ENCODE results near the gene NUP50. TPM values are rescaled to one million over a fixed set of nuclear protein-coding genes. Genes with fewer than 3 reads are reported as not detected.

Gene NUP50
- polyA plus RNA-seq, 1 donor (not counting 4 experiments of a cell fraction or from before 2014, with no cell fraction given) = 28.1 TPM

GRCh38 chr22:45149671-45150070 is 14.1 kb upstream of the NUP50 start:
- Histone ChIP-seq H3K4me1 (ENCODE audit: control insufficient read depth, extremely low read depth, insufficient read depth, low read length) (no peaks in the 10 kb centered on the region), H3K27ac (ENCODE audit: control insufficient read depth, insufficient read depth, low read length) (no peak overlapping the region), H3K9me3 (ENCODE audit: control insufficient read depth, low read depth, low read length) (no peaks in the 10 kb centered on the region), H3K9me1 (ENCODE audit: control insufficient read depth, extremely low read depth, insufficient read depth, low read length) (no peaks in the 10 kb centered on the region), H3K79me2 (ENCODE audit: control insufficient read depth, insufficient read depth, low read length) (peaks cover 17% of the 10 kb centered on the region), H2AFZ (ENCODE audit: control insufficient read depth, low read length) (no peak overlapping the region), H3K27me3 (ENCODE audit: control insufficient read depth, extremely low read depth, insufficient read depth, low read length) (no peaks in the 10 kb centered on the region), H4K20me1 (ENCODE audit: control insufficient read depth, extremely low read depth, insufficient read depth, low read length) (peaks cover 3% of the 10 kb centered on the region), H3K36me3 (ENCODE audit: control insufficient read depth in 2 of 2, extremely low read depth in 1 of 2, insufficient read depth in 2 of 2, low read length in 2 of 2) (peaks cover 7 to 14% of the 10 kb centered on the region in 2 experiments), H3K4me3 (ENCODE audit: control insufficient read depth in 2 of 3, extremely low read depth in 1 of 3, insufficient read depth in 2 of 3, low read depth in 1 of 3, low read length in 3 of 3) (no peak overlapping the region), H3K4me2 (ENCODE audit: control insufficient read depth, extremely low read depth, insufficient read depth, low read depth, low read length) (no peak overlapping the region), H3K9ac (ENCODE audit: control insufficient read depth, extremely low read depth, insufficient read depth, low read length) (no peak overlapping the region)
- FAIRE-seq (no peak), DNase-seq (ENCODE audit: low read depth, low spot score) (no peak)
- TF ChIP-seq, protein P1, sequence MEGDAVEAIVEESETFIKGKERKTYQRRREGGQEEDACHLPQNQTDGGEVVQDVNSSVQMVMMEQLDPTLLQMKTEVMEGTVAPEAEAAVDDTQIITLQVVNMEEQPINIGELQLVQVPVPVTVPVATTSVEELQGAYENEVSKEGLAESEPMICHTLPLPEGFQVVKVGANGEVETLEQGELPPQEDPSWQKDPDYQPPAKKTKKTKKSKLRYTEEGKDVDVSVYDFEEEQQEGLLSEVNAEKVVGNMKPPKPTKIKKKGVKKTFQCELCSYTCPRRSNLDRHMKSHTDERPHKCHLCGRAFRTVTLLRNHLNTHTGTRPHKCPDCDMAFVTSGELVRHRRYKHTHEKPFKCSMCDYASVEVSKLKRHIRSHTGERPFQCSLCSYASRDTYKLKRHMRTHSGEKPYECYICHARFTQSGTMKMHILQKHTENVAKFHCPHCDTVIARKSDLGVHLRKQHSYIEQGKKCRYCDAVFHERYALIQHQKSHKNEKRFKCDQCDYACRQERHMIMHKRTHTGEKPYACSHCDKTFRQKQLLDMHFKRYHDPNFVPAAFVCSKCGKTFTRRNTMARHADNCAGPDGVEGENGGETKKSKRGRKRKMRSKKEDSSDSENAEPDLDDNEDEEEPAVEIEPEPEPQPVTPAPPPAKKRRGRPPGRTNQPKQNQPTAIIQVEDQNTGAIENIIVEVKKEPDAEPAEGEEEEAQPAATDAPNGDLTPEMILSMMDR (optimal IDR thresholded peaks at IDR 0.05 in 1 of 3, IDR thresholded peaks at IDR 0.05 in 1 of 3, conservative IDR thresholded peaks at IDR 0.05 in 1 of 3; ENCODE audit: extremely low read depth in 1 of 3, insufficient read depth in 2 of 3, low read length in 3 of 3) = no peak
- TF ChIP-seq EZH2 (IDR thresholded peaks at IDR 0.05; ENCODE audit: low read length) = no peak
- dilution Hi-C loops (cut with MboI; ENCODE audit: extremely low pct_ligation_motif_present, low sequenced_read_pairs) = no loop called here

- Histone ChIP-seq H3K9me3 (ENCODE audit: control insufficient read depth, low read depth, low read length) (no peaks in the 10 kb centered on the region), H3K4me3 (ENCODE audit: control insufficient read depth in 2 of 3, extremely low read depth in 1 of 3, insufficient read depth in 2 of 3, low read depth in 1 of 3, low read length in 3 of 3) (no peak overlapping the region), H3K27me3 (ENCODE audit: control insufficient read depth, extremely low read depth, insufficient read depth, low read length) (no peaks in the 10 kb centered on the region), H3K9ac (ENCODE audit: control insufficient read depth, extremely low read depth, insufficient read depth, low read length) (no peak overlapping the region), H3K9me1 (ENCODE audit: control insufficient read depth, extremely low read depth, insufficient read depth, low read length) (no peaks in the 10 kb centered on the region), H3K4me2 (ENCODE audit: control insufficient read depth, extremely low read depth, insufficient read depth, low read depth, low read length) (no peak overlapping the region), H2AFZ (ENCODE audit: control insufficient read depth, low read length) (no peak overlapping the region), H3K27ac (ENCODE audit: control insufficient read depth, insufficient read depth, low read length) (no peak overlapping the region), H3K36me3 (ENCODE audit: control insufficient read depth in 2 of 2, extremely low read depth in 1 of 2, insufficient read depth in 2 of 2, low read length in 2 of 2) (peaks cover 8 to 14% of the 10 kb centered on the region in 2 experiments), H3K4me1 (ENCODE audit: control insufficient read depth, extremely low read depth, insufficient read depth, low read length) (no peaks in the 10 kb centered on the region), H4K20me1 (ENCODE audit: control insufficient read depth, extremely low read depth, insufficient read depth, low read length) (peaks cover 3% of the 10 kb centered on the region), H3K79me2 (ENCODE audit: control insufficient read depth, insufficient read depth, low read length) (peaks cover 20% of the 10 kb centered on the region)
- FAIRE-seq (no peak), DNase-seq (ENCODE audit: low read depth, low spot score) (no peak)
- dilution Hi-C loops (cut with MboI; ENCODE audit: extremely low pct_ligation_motif_present, low sequenced_read_pairs) = no loop called here
- no peak for TF ChIP-seq EZH2 (IDR thresholded peaks at IDR 0.05; ENCODE audit: low read length)
- TF ChIP-seq, protein P1 (optimal IDR thresholded peaks at IDR 0.05 in 1 of 3, IDR thresholded peaks at IDR 0.05 in 1 of 3, conservative IDR thresholded peaks at IDR 0.05 in 1 of 3; ENCODE audit: extremely low read depth in 1 of 3, insufficient read depth in 2 of 3, low read length in 3 of 3) = no peak
These were observed 13.6 kb upstream of the NUP50 start for GRCh38 chr22:45150139-45150538.
